ENCODE results near the gene CIC. TPM values are rescaled to one million over a fixed set of nuclear protein-coding genes. Genes with fewer than 3 reads are reported as not detected.

Gene CIC
- total RNA-seq, 1 experiment from 2014 or later, result 67.9 TPM

- no peak for TF ChIP-seq CTCF (IDR thresholded peaks at IDR 0.05; ENCODE audit: unreplicated experiment)
- no peaks in the 10 kb centered on the region for H3K36me3 Mint-ChIP-seq (ENCODE audit: insufficient read depth, unreplicated experiment)
- ChIA-PET CTCF (interaction anchor here (0.6 to 3.6 kb wide), 3 partner anchors 27 to 68 kb away, joined by 3 to 33 read pairs (median 8); no protein-coding TSS in a partner anchor), POLR2A (interaction anchor here (0.7 to 4.0 kb wide), 7 partner anchors 10 to 48 kb away, joined by 3 to 22 read pairs (median 3); partner anchors contain the start of genes CIC, GSK3A and ZNF526)
- H3K4me1 Mint-ChIP-seq (ENCODE audit: insufficient read depth, unreplicated experiment), result peaks cover 22% of the 10 kb centered on the region
- no peak for DNase-seq (ENCODE audit: unreplicated experiment)
- intact Hi-C loops (cut with micrococcal nuclease), result no loop called here
- no peaks in the 10 kb centered on the region for H3K9me3 Mint-ChIP-seq (ENCODE audit: unreplicated experiment)
- H3K27me3 Mint-ChIP-seq (ENCODE audit: insufficient read depth, unreplicated experiment), result no peaks in the 10 kb centered on the region
- H3K27ac Mint-ChIP-seq (ENCODE audit: low read depth, unreplicated experiment), result peak overlapping the region; percentile 85
- BruUV-seq (replicated peaks), result TSS peak; percentile 15
- H3K4me3 Mint-ChIP-seq (ENCODE audit: unreplicated experiment), result peak overlapping the region; percentile 85
Observed at GRCh38 chr19:42252365-42253244, 16.4 kb upstream of the CIC start.

GRCh38 chr19:42253245-42254088 lies 15.6 kb upstream of the CIC start:
- no TSS peak for BruUV-seq (replicated peaks)
- no peaks in the 10 kb centered on the region for H3K36me3 Mint-ChIP-seq (ENCODE audit: insufficient read depth, unreplicated experiment)
- no peaks in the 10 kb centered on the region for H3K27me3 Mint-ChIP-seq (ENCODE audit: insufficient read depth, unreplicated experiment)
- intact Hi-C loops (cut with micrococcal nuclease), result loop anchor here (2.0 kb wide), 1 partner anchor 15 kb away; the partner anchor contains the start of gene CIC
- peaks cover 22% of the 10 kb centered on the region for H3K4me1 Mint-ChIP-seq (ENCODE audit: insufficient read depth, unreplicated experiment)
- H3K4me3 Mint-ChIP-seq (ENCODE audit: unreplicated experiment), result peak overlapping the region; percentile 85
- peak; percentile 63 for DNase-seq (ENCODE audit: unreplicated experiment)
- H3K9me3 Mint-ChIP-seq (ENCODE audit: unreplicated experiment), result no peaks in the 10 kb centered on the region
- H3K27ac Mint-ChIP-seq (ENCODE audit: low read depth, unreplicated experiment), result peak overlapping the region; percentile 85
- ChIA-PET CTCF (no interaction called here), POLR2A (interaction anchor here (0.6 to 4.0 kb wide), 4 partner anchors 17 to 47 kb away, joined by 3 to 22 read pairs (median 3); partner anchors contain the start of genes CIC and ZNF526)
- no peak for TF ChIP-seq CTCF (IDR thresholded peaks at IDR 0.05; ENCODE audit: unreplicated experiment)

GRCh38 chr19:42254089-42254849 lies 14.8 kb upstream of the CIC start:
- no peaks in the 10 kb centered on the region for H3K9me3 Mint-ChIP-seq (ENCODE audit: unreplicated experiment)
- no peaks in the 10 kb centered on the region for H3K27me3 Mint-ChIP-seq (ENCODE audit: insufficient read depth, unreplicated experiment)
- peak overlapping the region; percentile 85 for H3K4me3 Mint-ChIP-seq (ENCODE audit: unreplicated experiment)
- peak; percentile 73 for DNase-seq (ENCODE audit: unreplicated experiment)
- ChIA-PET POLR2A (interaction anchor here (0.6 to 1.8 kb wide), 2 partner anchors 22 to 25 kb away, joined by 3 to 9 read pairs; no protein-coding TSS in a partner anchor), CTCF (no interaction called here)
- H3K36me3 Mint-ChIP-seq (ENCODE audit: insufficient read depth, unreplicated experiment), result no peaks in the 10 kb centered on the region
- intact Hi-C loops (cut with micrococcal nuclease), result loop anchor here (2.0 kb wide), 1 partner anchor 15 kb away; the partner anchor contains the start of gene CIC
- peaks cover 22% of the 10 kb centered on the region for H3K4me1 Mint-ChIP-seq (ENCODE audit: insufficient read depth, unreplicated experiment)
- TF ChIP-seq CTCF (IDR thresholded peaks at IDR 0.05; ENCODE audit: unreplicated experiment), result no peak
- BruUV-seq (replicated peaks), result TSS peak; percentile 72
- peak overlapping the region; percentile 35 for H3K27ac Mint-ChIP-seq (ENCODE audit: low read depth, unreplicated experiment)
